OCI-LY1 (cell line): Measurements from ENCODE around the gene TMEM236.

Experiments
- H2AFZ ChIP-seq: fragments of 200-600 bp; sonication (generic), shearing (Covaris generic); 2 replicates; pipeline ENCODE4 v1.6.0; 2014; ENCODE audit warnings: antibody characterized with exemption, mild to moderate bottlenecking, low read length
- H3F3A ChIP-seq: fragments of 200-600 bp; sonication (generic), shearing (Covaris generic); 2 replicates; pipeline ENCODE4 v1.6.0; 2014; ENCODE audit warnings: mild to moderate bottlenecking, antibody characterized with exemption, low read length, moderate library complexity; ENCODE audit not compliant: insufficient read depth
- H3K27ac ChIP-seq: fragments of 200-600 bp; sonication (generic); 2 replicates; pipeline ENCODE4 v1.5.1; 2014; ENCODE audit warnings: low read length, mixed run types, mild to moderate bottlenecking, low read depth; ENCODE audit not compliant: poor library complexity, severe bottlenecking
- H3K27me3 ChIP-seq: fragments of 200-600 bp; sonication (generic); 2 replicates; pipeline ENCODE4 v1.6.0; 2014; ENCODE audit warnings: antibody characterized with exemption, mild to moderate bottlenecking, low read length, moderate library complexity; ENCODE audit not compliant: insufficient read depth
- H3K36me3 ChIP-seq: fragments of 200-600 bp; sonication (generic); 2 replicates; pipeline ENCODE4 v1.6.1; 2014; ENCODE audit warnings: mild to moderate bottlenecking, antibody characterized with exemption, low read length, moderate library complexity, mixed read lengths; ENCODE audit not compliant: insufficient read depth
- H3K4me1 ChIP-seq: fragments of 200-600 bp; sonication (generic); 2 replicates; pipeline ENCODE4 v1.5.1; 2014; ENCODE audit warnings: mild to moderate bottlenecking, low read length, moderate library complexity; ENCODE audit not compliant: insufficient read depth, severe bottlenecking
- H3K4me2 ChIP-seq: fragments of 200-600 bp; sonication (generic), shearing (Covaris generic); 2 replicates; pipeline ENCODE4 v1.6.1; 2014; ENCODE audit warnings: low read length
- H3K4me3 ChIP-seq: fragments of 200-600 bp; sonication (generic); 2 replicates; pipeline ENCODE4 v1.5.1; 2014; ENCODE audit warnings: low read length, low read depth, mild to moderate bottlenecking, mixed read lengths; ENCODE audit not compliant: poor library complexity, severe bottlenecking
- H3K79me2 ChIP-seq: fragments of 200-600 bp; shearing (Covaris generic); 2 replicates; pipeline ENCODE4 v1.6.1; 2016; ENCODE audit warnings: mixed run types, low read length, mixed read lengths; ENCODE audit not compliant: insufficient read depth
- H3K9ac ChIP-seq: fragments of 200-600 bp; sonication (generic), shearing (Covaris generic); 2 replicates; pipeline ENCODE4 v1.6.1; 2014; ENCODE audit warnings: mild to moderate bottlenecking, low read length, mixed read lengths
- H3K9me2 ChIP-seq: fragments of 200-600 bp; sonication (generic), shearing (Covaris generic); 2 replicates; pipeline ENCODE4 v1.6.1; 2014; ENCODE audit warnings: low read depth, mild to moderate bottlenecking, low read length, mixed read lengths
- H3K9me3 ChIP-seq: fragments of 200-600 bp; shearing (Covaris generic); 2 replicates; pipeline ENCODE4 v1.6.1; 2014; ENCODE audit warnings: low read length, mixed read lengths
- H4K20me1 ChIP-seq: fragments of 200-600 bp; sonication (generic), shearing (Covaris generic); 2 replicates; pipeline ENCODE4 v1.6.0; 2016; ENCODE audit warnings: mild to moderate bottlenecking, low read length; ENCODE audit not compliant: insufficient read depth
- CTCF ChIP-seq: fragments of 200-600 bp; sonication (generic), shearing (Covaris generic); IDR thresholded peaks from 2 replicates; pipeline ENCODE4 v1.5.1; 2017; ENCODE audit warnings: mild to moderate bottlenecking, antibody characterized with exemption, low read length, moderate library complexity, mixed read lengths
- EZH2 ChIP-seq: fragments of 200-600 bp; sonication (generic), shearing (Covaris generic); IDR thresholded peaks from 2 replicates; pipeline ENCODE4 v1.8.0; 2017; ENCODE audit warnings: borderline replicate concordance, mixed run types, mild to moderate bottlenecking, antibody characterized with exemption, low read length, moderate library complexity, mixed read lengths

TMEM236 gene

GRCh38 chr10:17725703-17726102, 26.3 kb upstream of the TMEM236 start:
- Histone ChIP-seq H3K36me3 (no peaks in the 10 kb centered on the region; the same call in 1 of the 2 replicates), H3K27ac (no peak overlapping the region), H2AFZ (no peak overlapping the region), H3K9ac (no peak overlapping the region), H3K4me2 (no peak overlapping the region), H3K79me2 (no peaks in the 10 kb centered on the region), H3K9me3 (no peaks in the 10 kb centered on the region), H3K27me3 (no peaks in the 10 kb centered on the region), H4K20me1 (no peaks in the 10 kb centered on the region), H3K4me3 (no peak overlapping the region), H3K9me2 (no peaks in the 10 kb centered on the region), H3K4me1 (no peaks in the 10 kb centered on the region), H3F3A (no peaks in the 10 kb centered on the region)
- TF ChIP-seq EZH2: no peak
- no peak for TF ChIP-seq CTCF

- Histone ChIP-seq H3F3A (no peaks in the 10 kb centered on the region), H3K27me3 (no peaks in the 10 kb centered on the region), H3K36me3 (no peaks in the 10 kb centered on the region), H3K4me1 (no peaks in the 10 kb centered on the region), H4K20me1 (no peaks in the 10 kb centered on the region), H3K9me3 (no peaks in the 10 kb centered on the region), H3K27ac (no peak overlapping the region), H3K9me2 (no peaks in the 10 kb centered on the region), H3K79me2 (no peaks in the 10 kb centered on the region), H3K4me2 (no peak overlapping the region), H3K4me3 (no peak overlapping the region), H3K9ac (no peak overlapping the region), H2AFZ (no peak overlapping the region)
- no peak for TF ChIP-seq CTCF
- no peak for TF ChIP-seq EZH2
Observed at GRCh38 chr10:17729630-17730029, 22.4 kb upstream of the TMEM236 start.

GRCh38 chr10:17730667-17731066, 21.3 kb upstream of the TMEM236 start:
- Histone ChIP-seq H3F3A (no peaks in the 10 kb centered on the region), H3K4me1 (no peaks in the 10 kb centered on the region), H3K79me2 (no peaks in the 10 kb centered on the region), H3K9ac (no peak overlapping the region), H3K27ac (no peak overlapping the region), H3K36me3 (no peaks in the 10 kb centered on the region), H3K4me2 (no peak overlapping the region), H3K9me2 (no peaks in the 10 kb centered on the region), H4K20me1 (no peaks in the 10 kb centered on the region), H2AFZ (no peak overlapping the region), H3K27me3 (no peaks in the 10 kb centered on the region), H3K4me3 (no peak overlapping the region), H3K9me3 (no peaks in the 10 kb centered on the region)
- no peak for TF ChIP-seq EZH2
- no peak for TF ChIP-seq CTCF
